HG03439 (cell line): Measurements from ENCODE around the gene IMPG2.
A peak's percentile ranks its signal among the peaks of the same experiment; 100 is the strongest.

ENCODE experiments used
- ATAC-seq: cut with Tn5 transposase; IDR thresholded peaks from one replicate; pipeline ENCODE4 v1.9.1; 2021; ENCODE audit warnings: mild to moderate bottlenecking, moderate library complexity; ENCODE audit not compliant: unreplicated experiment

IMPG2 gene

DNA sequence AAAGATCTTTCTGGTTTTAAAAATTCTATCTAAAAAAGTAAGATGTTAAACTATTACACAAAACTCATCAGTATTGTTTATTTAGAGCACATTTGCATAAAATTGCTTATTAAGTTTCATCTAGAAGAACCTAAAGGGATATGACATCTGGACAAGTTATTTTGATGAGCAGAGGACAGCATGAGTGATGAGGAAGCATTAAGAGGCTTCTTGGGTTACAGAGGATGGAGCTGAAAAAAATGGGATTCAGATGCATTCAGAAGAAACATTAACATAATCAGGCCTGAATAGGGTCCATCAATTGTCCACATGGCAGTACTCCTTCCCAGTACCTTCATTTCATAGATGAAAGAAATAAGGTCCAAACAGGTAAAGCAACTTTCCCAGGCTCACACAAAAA, 41.6 kb downstream of the IMPG2 start:
- ATAC-seq: no peak

DNA sequence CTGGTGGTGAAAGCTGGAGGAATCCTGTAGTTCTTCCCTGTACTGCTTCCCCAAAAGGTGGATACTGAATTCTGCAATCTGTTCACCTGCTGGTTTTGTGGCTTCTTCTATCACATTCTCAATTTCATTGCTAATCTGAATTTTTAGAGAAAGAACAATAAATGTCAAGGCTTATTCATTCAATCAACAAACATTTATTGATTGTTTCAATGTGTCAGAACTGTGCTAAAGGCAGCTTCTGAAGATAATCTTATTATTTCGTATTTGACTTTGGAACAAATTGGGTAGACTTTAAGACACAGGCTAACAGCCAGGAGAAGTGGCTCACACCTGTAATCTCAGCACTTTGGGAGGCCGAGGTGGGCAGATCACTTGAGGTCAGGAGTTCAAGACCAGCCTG, 46.8 kb downstream of the IMPG2 start:
- no peak for ATAC-seq

DNA sequence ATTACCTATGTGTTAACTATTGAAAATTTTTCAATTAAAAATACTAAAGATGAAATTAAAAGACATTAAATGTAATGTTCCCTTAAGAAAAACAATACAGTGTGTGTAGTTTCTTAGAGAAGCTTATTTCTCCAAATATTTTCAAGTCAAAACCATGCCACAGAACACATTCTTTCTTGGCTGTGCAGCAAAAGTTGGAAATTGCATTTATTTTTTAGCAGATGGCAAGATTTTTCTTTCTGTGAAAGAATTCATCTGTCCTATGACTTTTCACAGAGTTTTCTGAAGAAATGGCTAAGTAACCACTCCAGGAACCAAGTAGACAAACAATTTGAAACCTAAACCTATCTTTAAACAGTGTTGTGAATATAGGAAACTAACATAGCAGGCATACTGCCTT, 47.2 kb downstream of the IMPG2 start:
- no peak for ATAC-seq

DNA sequence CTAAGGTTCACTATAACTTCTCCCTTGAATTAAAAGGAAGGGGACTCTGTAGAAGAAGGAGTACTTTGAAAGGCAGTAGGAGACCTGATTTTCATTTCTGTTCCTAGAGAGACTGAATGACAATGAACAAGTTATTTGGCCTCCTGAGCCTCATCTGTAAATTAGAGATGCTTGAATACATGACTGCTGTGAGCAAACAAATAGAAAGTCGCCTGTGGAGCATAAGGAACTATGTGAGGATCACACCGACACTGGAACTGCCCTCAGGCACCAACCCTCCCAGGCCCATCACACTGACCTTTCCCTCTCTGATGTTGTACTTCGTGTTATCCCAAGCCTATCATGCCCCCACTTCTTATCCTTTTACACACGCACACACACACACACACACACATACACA, 48.6 kb downstream of the IMPG2 start:
- no peak for ATAC-seq

DNA sequence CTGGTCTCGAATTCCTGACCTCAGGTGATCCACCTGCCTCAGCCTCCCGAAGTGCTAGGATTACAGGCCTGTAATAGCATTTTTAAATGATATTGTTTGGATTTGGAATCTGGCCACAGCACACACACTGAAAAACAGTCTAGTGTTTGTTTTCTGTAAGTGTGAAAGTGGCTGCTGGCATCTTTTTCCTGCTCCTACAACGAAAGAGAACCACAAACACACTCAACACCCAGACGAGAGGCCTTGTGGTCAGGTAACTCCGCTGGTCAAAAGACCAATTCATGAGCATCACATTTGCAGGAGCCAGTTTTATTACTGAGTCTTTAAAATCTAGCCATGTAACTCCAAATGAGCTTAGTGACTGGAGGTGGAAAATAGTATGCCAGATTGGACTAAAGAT, 50.2 kb downstream of the IMPG2 start:
- ATAC-seq: no peak

DNA sequence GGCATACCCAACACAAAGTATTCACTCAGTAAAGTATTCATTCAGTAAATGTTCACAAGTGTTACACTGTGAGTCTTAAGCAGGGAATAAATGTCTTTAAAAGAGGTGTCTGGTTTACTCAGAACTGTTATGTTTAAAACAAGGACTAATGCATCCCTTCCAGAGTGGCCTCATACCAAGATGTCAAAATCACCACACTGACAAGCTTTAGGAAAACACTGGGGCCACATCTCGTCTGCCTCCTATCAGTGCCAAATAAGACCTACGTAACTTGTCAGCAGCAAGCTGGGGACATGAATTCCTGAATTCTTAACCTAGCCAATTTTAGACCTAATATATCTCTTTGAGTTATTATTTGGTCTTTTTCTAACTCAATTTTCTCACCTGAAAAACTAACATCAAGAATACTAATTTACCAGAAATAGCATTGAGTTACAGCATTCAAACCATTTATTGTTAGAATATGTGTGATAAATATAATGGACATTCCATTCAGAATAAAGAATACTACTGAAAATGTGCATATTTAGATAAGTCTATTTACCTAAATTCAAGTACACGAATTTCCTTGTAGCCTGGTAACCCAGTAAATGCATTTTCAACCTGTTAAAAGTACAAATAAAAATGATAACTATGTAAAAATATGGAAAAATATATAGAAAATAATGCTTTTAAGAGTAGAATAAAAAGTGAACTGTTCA, 51.3 kb downstream of the IMPG2 start:
- no peak for ATAC-seq

DNA sequence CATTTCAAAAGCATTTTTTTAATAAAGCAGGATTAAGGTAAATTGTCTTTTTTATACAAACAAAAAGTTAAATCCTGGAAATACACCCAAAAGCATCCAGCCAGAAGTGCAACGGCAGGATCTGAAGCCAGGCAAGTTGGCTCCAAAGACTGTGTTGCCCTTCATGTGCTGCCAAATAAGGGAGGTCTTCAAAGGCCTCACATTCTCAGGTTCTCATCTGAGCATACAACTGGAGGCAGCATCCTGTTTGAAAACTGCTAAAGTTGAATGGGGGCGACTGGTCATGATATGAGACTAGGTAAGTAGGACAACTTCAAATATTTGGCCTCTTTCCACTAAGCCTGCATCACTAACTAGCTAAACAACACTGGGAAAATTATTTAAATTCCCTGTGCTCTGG, 52.2 kb downstream of the IMPG2 start:
- no peak for ATAC-seq

GRCh38 chr3:101266566-101266965, 53.8 kb downstream of the IMPG2 start:
- ATAC-seq: no peak

GRCh38 chr3:101266071-101266470, 54.3 kb downstream of the IMPG2 start:
- no peak for ATAC-seq

GRCh38 chr3:101262393-101263240, 57.8 kb downstream of the IMPG2 start:
- peak; percentile 83 for ATAC-seq

GRCh38 chr3:101261506-101261905, 58.9 kb downstream of the IMPG2 start:
- ATAC-seq: no peak

DNA sequence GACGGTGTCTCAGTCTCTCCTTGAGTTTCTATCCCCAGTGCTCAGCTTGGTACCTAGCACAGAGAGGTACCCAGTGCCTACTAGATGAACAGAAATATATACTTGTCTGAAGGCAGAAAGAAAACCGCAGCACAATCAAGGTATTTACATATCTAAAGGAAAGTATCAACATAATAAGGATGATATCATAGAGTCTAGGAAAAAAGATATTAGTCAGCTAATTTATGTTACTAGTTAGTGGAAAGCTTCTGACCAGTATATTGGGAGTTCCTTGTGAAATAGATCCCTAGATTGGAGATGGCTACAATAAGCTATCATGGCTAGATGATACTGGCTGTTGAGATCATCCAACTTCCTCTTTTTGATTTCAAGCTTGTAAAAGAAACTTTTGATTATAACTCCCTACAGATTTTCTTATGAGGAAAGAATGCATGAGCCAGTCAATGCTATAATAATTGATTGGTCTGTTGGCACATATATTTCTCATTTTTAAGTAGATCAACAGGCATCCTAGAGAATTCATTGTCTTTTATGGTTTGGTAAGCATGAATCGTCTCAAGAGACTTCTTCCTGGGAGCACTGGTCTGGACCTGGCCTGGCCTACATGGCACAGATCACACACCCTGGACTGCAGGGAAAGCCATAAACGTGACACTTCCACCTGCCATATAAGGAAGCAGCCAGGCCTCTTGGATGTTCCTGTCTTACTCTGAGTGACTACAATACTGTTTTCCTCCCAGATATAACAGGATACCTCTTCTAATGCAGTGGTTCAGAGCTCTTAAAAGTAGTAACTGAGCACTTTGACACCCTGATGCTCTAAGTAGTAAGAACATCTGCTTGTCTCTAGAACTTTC, 60.7 kb downstream of the IMPG2 start:
- no peak for ATAC-seq

GRCh38 chr3:101256511-101256910, 63.9 kb downstream of the IMPG2 start:
- ATAC-seq: no peak

- no peak for ATAC-seq
These were observed 64.9 kb downstream of the IMPG2 start for GRCh38 chr3:101255441-101255840.

DNA sequence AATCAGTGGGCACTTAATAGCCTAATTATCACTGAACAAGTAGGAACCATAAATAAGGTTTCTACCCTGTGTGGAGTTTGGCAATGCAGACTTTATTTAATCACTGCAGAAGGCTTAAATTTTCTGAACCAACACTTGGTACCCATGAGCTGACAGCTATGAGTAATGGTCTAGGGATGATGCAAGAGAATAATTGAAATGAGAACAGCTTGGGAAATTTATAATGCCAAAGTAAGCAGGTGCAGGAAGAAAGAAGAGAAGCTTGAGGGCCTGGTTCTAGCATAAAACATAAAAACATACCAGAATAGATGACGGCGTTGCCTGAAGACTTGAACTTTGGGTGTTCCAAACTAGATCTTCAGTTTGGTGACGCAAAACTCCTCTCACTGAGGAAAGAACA, 67.0 kb downstream of the IMPG2 start:
- no peak for ATAC-seq

DNA sequence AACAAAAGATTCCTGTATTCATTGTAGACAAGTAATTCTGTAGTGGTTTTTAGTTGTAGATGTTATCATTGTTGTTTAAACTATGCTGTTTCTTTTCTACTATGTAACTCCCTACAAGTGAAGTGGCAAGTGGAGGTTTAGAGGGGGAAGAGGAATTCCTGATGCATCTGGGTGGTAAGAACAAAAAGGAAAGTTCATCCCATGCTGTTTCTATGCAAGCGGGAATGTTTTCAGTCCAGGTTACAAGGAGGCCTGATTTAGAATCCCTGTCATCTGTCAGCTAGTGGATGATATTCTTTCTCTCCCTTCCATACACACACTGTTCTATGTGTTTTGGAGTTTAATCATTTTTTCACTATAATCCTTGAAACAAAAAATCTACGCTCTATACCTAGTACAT, 67.4 kb downstream of the IMPG2 start:
- ATAC-seq: no peak

- no peak for ATAC-seq
These were observed 68.1 kb downstream of the IMPG2 start for GRCh38 chr3:101252307-101252706.

- ATAC-seq: no peak
These were observed 68.9 kb downstream of the IMPG2 start for GRCh38 chr3:101251441-101251840.

DNA sequence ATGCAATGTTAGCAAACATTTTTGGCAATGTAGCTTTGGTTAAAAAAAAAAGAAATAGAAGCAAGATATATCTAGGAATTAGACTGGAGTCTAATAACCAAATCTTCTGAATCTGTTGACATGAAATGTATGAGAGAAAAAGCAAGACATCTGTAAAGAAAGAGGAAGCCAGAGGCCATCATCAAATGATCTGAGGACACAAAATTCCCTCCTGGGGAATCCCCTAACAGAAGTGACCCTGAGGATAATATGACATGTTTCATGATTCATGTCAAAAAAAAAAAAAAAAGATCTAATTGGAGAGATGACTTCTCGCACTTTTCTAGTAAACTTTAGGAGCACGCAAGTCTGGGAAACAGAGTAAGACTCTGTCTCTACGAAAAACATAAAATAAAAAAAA, 70.9 kb downstream of the IMPG2 start:
- ATAC-seq: no peak

GRCh38 chr3:101248736-101249135, 71.6 kb downstream of the IMPG2 start:
- no peak for ATAC-seq

DNA sequence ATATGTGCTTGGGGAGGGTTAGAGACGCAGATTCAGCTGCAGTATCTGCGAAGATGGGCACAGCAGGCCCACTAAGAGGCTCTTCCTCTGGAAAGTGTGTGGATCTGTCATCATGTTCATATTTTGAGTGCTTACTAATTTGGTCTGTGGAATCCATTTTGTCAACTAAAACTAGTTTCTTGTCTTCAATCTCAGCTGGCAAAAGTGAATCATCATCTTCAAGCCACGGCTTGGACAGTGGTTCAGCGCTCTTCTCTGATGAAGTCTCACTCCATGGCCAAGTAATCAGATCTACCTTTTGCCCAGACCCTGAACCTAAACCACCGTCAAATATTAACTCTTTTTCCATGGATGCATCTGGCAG, 76.2 kb downstream of the IMPG2 start:
- ATAC-seq: no peak
